Frontal cortex (tissue), 4 donors: ENCODE results near the gene PCLO. TPM values are rescaled to one million over a fixed set of nuclear protein-coding genes. Genes with fewer than 3 reads are reported as not detected.
"Not testable (repeated sequence)": the region's sequence is repeated elsewhere in the genome, so short reads cannot be mapped to it uniquely, and the experiment has no call there.

ENCODE experiments used
- DNase-seq, 2 donors: peaks; one replicate each; pipeline ENCODE4 v3.0.0; 2012; ENCODE audit warnings: low spot score in 2 of 2
- FAIRE-seq: peaks from 2 replicates; lab custom pipeline; 2012; peaks lifted over from hg19 to GRCh38; lab: Jason Lieb, UNC
- total RNA-seq: library from RNA; depleted of rRNA; stranded (reverse); fragments of >200 nt; gene quantifications from one replicate; pipeline ENCODE4 v1.2.3, GENCODE V29; 2014
- donor health status: control.
- donor health status: control.
- donor health status: control.

PCLO gene
- total RNA-seq, 1 donor from 2014 or later: 41.2 TPM

GRCh38 chr7:83143107-83143506 lies 19.6 kb downstream of the PCLO start:
- FAIRE-seq: no peak
- no peak for DNase-seq

GRCh38 chr7:83142365-83142764 lies 20.3 kb downstream of the PCLO start:
- DNase-seq (no peak), FAIRE-seq (no peak)

GRCh38 chr7:83141927-83142326 lies 20.8 kb downstream of the PCLO start:
- no peak for FAIRE-seq
- DNase-seq: no peak

GRCh38 chr7:83130623-83131545 lies 31.8 kb downstream of the PCLO start:
- DNase-seq (no peak), FAIRE-seq (no peak)

GRCh38 chr7:83130191-83130590 lies 32.5 kb downstream of the PCLO start:
- DNase-seq (no peak), FAIRE-seq (no peak)

- DNase-seq (no peak), FAIRE-seq (no peak)
Observed at GRCh38 chr7:83119494-83119893, 43.2 kb downstream of the PCLO start.

- FAIRE-seq (no peak), DNase-seq (no peak)
Observed at GRCh38 chr7:83119026-83119382, 43.7 kb downstream of the PCLO start.

GRCh38 chr7:83118347-83119025 lies 44.2 kb downstream of the PCLO start:
- FAIRE-seq: no peak
- DNase-seq: no peak

GRCh38 chr7:83117466-83117865 lies 45.2 kb downstream of the PCLO start:
- no peak for DNase-seq
- FAIRE-seq: no peak

- DNase-seq (no peak), FAIRE-seq (no peak)
Observed at GRCh38 chr7:83111391-83111790, 51.3 kb downstream of the PCLO start.

GRCh38 chr7:83109352-83109751 lies 53.3 kb downstream of the PCLO start:
- DNase-seq (no peak), FAIRE-seq (no peak)

- FAIRE-seq (no peak), DNase-seq (no peak)
Observed at GRCh38 chr7:83105948-83106347, 56.7 kb downstream of the PCLO start.

GRCh38 chr7:83105063-83105462 lies 57.6 kb downstream of the PCLO start:
- no peak for FAIRE-seq
- no peak for DNase-seq

- no peak for DNase-seq
- FAIRE-seq: no peak
Observed at GRCh38 chr7:83101530-83101929, 61.2 kb downstream of the PCLO start.

GRCh38 chr7:83096065-83096580 lies 66.6 kb downstream of the PCLO start:
- DNase-seq (no peak), FAIRE-seq (no peak)

- DNase-seq (no peak), FAIRE-seq (no peak)
Observed at GRCh38 chr7:83085299-83085698, 77.4 kb downstream of the PCLO start.

- DNase-seq, FAIRE-seq: not testable (repeated sequence)
Observed at GRCh38 chr7:83079879-83080278, 82.8 kb downstream of the PCLO start.

- DNase-seq (no peak), FAIRE-seq (no peak)
Observed at GRCh38 chr7:83077328-83077727, 85.4 kb downstream of the PCLO start.

GRCh38 chr7:83072576-83073517 lies 89.8 kb downstream of the PCLO start:
- FAIRE-seq: no peak
- no peak for DNase-seq

- DNase-seq: no peak
- no peak for FAIRE-seq
Observed at GRCh38 chr7:83065714-83066113, 97.0 kb downstream of the PCLO start.
